ENCODE measurements around the gene MBLAC2. TPM values are rescaled to one million over a fixed set of nuclear protein-coding genes. Genes with fewer than 3 reads are reported as not detected.

MBLAC2 gene
- total RNA-seq, 4 donors from 2014 or later: 6.0 to 10.3 (median 9.9) TPM

DNA sequence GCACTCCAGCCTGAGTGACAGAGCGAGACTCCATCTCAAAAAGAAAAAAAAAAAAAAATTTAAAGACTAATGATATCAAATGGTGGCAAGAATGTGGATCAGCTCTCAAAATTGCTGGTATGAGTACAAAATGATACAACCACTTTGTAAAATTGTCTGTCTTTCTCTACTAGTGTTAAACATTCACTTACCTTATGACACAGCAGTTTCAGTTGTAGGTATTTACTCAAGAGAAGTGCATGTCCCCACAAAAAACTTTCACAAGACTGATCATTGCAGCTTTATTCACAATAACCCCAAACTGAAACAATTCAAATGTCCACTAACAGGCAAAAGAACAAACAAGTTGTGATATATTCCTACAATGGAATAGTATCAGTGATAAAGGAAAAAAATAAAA lies 50.3 kb downstream of the MBLAC2 start:
- TF ChIP-seq POLR2AphosphoS5 (IDR thresholded peaks at IDR 0.05) (no peak), POLR2A (IDR thresholded peaks at IDR 0.05) (no peak), EP300 (IDR thresholded peaks at IDR 0.05) (no peak)
- TF ChIP-seq, protein P1, sequence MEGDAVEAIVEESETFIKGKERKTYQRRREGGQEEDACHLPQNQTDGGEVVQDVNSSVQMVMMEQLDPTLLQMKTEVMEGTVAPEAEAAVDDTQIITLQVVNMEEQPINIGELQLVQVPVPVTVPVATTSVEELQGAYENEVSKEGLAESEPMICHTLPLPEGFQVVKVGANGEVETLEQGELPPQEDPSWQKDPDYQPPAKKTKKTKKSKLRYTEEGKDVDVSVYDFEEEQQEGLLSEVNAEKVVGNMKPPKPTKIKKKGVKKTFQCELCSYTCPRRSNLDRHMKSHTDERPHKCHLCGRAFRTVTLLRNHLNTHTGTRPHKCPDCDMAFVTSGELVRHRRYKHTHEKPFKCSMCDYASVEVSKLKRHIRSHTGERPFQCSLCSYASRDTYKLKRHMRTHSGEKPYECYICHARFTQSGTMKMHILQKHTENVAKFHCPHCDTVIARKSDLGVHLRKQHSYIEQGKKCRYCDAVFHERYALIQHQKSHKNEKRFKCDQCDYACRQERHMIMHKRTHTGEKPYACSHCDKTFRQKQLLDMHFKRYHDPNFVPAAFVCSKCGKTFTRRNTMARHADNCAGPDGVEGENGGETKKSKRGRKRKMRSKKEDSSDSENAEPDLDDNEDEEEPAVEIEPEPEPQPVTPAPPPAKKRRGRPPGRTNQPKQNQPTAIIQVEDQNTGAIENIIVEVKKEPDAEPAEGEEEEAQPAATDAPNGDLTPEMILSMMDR (IDR thresholded peaks at IDR 0.05): no peak
- H3K36me3 ChIP-seq: no peaks in the 10 kb centered on the region
- no peaks in the 10 kb centered on the region for H3K9me3 ChIP-seq
- no peaks in the 10 kb centered on the region for H3K4me1 ChIP-seq
- no peak overlapping the region for H3K27ac ChIP-seq
- no peak overlapping the region for H3K4me3 ChIP-seq
- 89% methylated on average over 1 of the region's 1 CpG for WGBS
- no peaks in the 10 kb centered on the region for H3K27me3 ChIP-seq
- DNase-seq (ENCODE audit: low spot score in 2 of 2): no peak

DNA sequence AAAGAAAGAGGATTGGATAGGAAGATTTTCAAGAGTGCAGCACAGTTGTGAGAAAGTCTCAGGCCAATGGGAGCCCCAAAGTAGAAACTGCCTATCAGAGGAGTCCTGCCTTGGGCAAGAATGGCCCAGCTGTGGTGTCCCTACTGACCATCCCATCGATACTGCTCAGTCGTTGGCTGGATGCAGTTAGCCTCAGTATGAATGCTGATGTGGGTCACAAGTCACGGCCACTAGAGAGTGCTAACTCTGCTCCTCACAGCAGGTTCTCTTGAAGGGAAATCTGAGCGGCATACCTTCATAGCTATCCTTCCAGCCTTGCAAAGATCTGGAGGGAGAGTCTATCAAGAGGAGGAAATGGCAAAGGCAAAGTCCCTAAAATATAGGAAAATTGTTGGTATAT lies 53.4 kb downstream of the MBLAC2 start:
- H3K27ac ChIP-seq: no peak overlapping the region
- H3K4me1 ChIP-seq: no peaks in the 10 kb centered on the region
- WGBS: 32% methylated on average over 4 of the region's 4 CpGs
- H3K27me3 ChIP-seq: no peaks in the 10 kb centered on the region
- no peaks in the 10 kb centered on the region for H3K36me3 ChIP-seq
- H3K9me3 ChIP-seq: no peaks in the 10 kb centered on the region
- H3K4me3 ChIP-seq: no peak overlapping the region
- TF ChIP-seq EP300 (IDR thresholded peaks at IDR 0.05) (no peak), POLR2A (IDR thresholded peaks at IDR 0.05) (no peak), POLR2AphosphoS5 (IDR thresholded peaks at IDR 0.05) (no peak)
- TF ChIP-seq, protein P1 (IDR thresholded peaks at IDR 0.05): no peak
- no peak for DNase-seq (ENCODE audit: low spot score in 2 of 2)

DNA sequence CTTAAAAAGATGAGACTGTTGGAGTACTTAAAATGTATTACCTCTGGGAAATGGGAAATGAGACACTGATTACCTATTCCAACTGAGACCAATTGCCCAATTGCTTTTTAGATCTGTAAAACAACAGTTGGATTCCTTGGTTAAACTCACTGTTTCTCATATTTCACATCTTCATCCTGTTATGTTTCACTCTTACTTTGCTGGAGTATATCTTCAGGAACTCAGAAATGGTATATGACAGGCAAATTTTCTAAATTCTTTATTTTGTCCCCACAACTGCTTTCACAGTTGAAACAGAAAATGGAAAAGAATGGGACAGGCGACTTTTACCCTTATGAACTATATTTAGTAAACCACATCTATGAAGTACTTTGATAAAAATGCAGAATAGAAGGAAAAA lies 56.4 kb downstream of the MBLAC2 start:
- no peak overlapping the region for H3K4me3 ChIP-seq
- no peak overlapping the region for H3K27ac ChIP-seq
- H3K27me3 ChIP-seq: no peaks in the 10 kb centered on the region
- H3K36me3 ChIP-seq: no peaks in the 10 kb centered on the region
- H3K4me1 ChIP-seq: no peaks in the 10 kb centered on the region
- DNase-seq (ENCODE audit: low spot score in 2 of 2): no peak
- no peak for TF ChIP-seq EP300 (IDR thresholded peaks at IDR 0.05)
- TF ChIP-seq, protein P1 (IDR thresholded peaks at IDR 0.05): no peak
- 69% methylated on average over 1 of the region's 1 CpG for WGBS
- no peaks in the 10 kb centered on the region for H3K9me3 ChIP-seq

DNA sequence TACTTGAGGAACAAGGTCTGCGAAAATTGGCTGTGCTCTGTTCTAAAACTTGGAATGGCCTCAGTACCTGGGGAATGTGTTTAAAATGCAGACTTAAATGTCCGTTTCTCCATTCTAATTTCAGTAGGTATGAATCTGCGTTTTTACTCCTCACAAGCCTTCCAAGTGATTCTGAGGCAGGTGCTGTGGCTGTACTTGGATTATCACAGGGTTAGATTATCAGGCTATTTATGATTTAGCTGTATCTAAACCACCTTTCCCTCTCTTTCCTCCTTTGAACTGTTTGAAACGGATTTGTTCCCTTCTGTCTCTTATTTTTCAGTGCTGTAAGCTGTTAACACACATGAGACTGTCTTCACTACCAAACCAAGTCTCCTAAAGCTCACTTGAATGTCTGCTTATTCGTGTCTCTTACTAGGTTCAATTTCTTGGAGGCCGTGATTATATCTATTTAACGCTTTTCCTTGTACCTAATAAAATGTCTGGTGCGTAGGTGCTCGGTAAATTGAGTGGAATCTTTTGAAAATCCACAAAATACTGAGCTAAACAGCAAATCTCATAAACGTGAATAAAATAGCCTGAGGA lies 64.3 kb downstream of the MBLAC2 start:
- Histone ChIP-seq H3K27me3 (no peaks in the 10 kb centered on the region), H3K9me3 (no peaks in the 10 kb centered on the region), H3K36me3 (no peaks in the 10 kb centered on the region), H3K4me3 (peak overlapping the region; percentile 87), H3K27ac (peak overlapping the region; percentile 98), H3K4me1 (peaks cover 20% of the 10 kb centered on the region)
- DNase-seq (ENCODE audit: low spot score in 2 of 2): no peak
- TF ChIP-seq EP300 (IDR thresholded peaks at IDR 0.05) (no peak), POLR2AphosphoS5 (IDR thresholded peaks at IDR 0.05) (no peak), POLR2A (IDR thresholded peaks at IDR 0.05) (no peak)
- TF ChIP-seq, protein P1 (IDR thresholded peaks at IDR 0.05): no peak
- under 1% methylated on average over 10 of the region's 10 CpGs for WGBS

DNA sequence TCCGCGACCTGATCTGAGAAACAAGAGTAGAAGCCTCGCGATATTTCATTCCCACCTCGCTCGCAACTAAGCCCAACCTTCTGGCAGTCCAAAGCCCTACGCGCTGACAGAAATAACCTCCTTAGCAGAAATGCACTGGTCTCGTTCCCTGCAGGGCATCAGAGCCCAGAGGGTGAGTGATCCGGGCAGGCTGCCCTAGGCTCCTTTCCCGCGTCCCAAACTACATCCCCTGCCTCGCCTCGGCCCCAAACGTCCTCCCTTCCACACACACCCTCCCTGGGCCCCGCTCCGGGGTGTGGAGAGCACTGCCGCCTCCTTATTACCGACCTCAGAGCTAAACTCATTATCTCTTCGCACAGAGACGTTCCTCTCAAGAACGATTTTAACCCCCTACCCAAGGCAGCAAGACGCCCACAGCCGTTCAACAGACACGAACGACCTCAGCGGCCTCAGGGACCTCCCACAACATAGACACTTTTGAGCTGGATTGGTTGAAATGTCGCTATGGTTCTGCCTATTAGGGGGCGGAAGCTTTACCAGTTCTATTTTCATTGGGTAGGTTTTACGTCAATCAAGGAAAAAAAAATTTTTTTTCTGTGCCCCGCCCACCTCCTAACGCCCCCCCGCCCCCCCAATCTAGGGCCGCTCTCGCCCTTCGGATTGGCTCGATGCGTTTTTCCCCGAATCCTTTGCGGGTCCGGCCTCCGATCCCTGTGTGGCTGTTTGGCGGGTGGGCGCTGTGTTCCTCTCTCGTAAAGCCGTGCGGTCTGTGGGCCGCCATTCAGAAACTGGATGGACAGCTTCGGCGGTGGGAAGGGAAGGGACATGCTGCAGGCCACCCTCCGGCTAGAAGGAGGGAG lies 65.0 kb downstream of the MBLAC2 start, which contains the start of gene CETN3:
CETN3 (minus strand) TSS at position 439 of the 860 bp plus-strand sequence; CDS start at position 344, 95 bp downstream.
- Histone ChIP-seq H3K27ac (peak within 1 kb of the TSS; percentile 98), H3K9me3 (no peaks in the 10 kb centered on the region), H3K36me3 (no peaks in the 10 kb centered on the region), H3K4me3 (peak within 1 kb of the TSS; percentile 87), H3K27me3 (no peaks in the 10 kb centered on the region), H3K4me1 (peaks cover 20% of the 10 kb centered on the region)
- 1% methylated on average over 42 of the region's 51 CpGs for WGBS
- TF ChIP-seq POLR2AphosphoS5 (IDR thresholded peaks at IDR 0.05) (peak; percentile 22 to 76 (median 63)), POLR2A (IDR thresholded peaks at IDR 0.05) (peak; percentile 52 to 75), EP300 (IDR thresholded peaks at IDR 0.05) (no peak)
- TF ChIP-seq, protein P1 (IDR thresholded peaks at IDR 0.05): no peak
- peak; percentile 95 to 98 for DNase-seq (ENCODE audit: low spot score in 2 of 2)

Measured in suprapubic skin (tissue), 4 donors.